OCI-LY7 (cell line): ENCODE results near the gene ALG6. TPM values are rescaled to one million over a fixed set of nuclear protein-coding genes. Genes with fewer than 3 reads are reported as not detected.

Experiments used
- BruUV-seq: library from RNA; stranded (reverse); fragments of 400-500 nt; replicated peaks from 2 replicates; lab custom pipeline; 2021; lab: Mats Ljungman, UMichigan
- CTCF ChIA-PET: fragments of 300-600 bp; sonication (Branson Sonifier 250); formaldehyde crosslinking; loops from one replicate; lab custom pipeline; 2022; ENCODE audit warnings: antibody characterized with exemption; ENCODE audit not compliant: unreplicated experiment; lab: Charles Lee
- POLR2A ChIA-PET: fragments of 300-600 bp; sonication (Branson Sonifier 250); formaldehyde crosslinking; loops from one replicate; lab custom pipeline; 2022; ENCODE audit warnings: antibody characterized with exemption; lab: Charles Lee
- DNase-seq: peaks from one replicate; pipeline ENCODE4 v3.0.0-alpha.2; 2015; ENCODE audit warnings: low spot score
- H2AFZ ChIP-seq: fragments of 200-600 bp; sonication (generic), shearing (Covaris generic); 2 replicates; pipeline ENCODE4 v1.6.1; 2014; ENCODE audit warnings: mild to moderate bottlenecking, antibody characterized with exemption, low read length, moderate library complexity
- H3K27ac ChIP-seq: fragments of 200-600 bp; sonication (generic); 2 replicates; pipeline ENCODE4 v1.5.1; 2014; ENCODE audit warnings: mixed run types, low read depth, mild to moderate bottlenecking, moderate library complexity, low read length, inconsistent platforms; ENCODE audit not compliant: poor library complexity, severe bottlenecking
- H3K36me3 ChIP-seq: fragments of 200-600 bp; sonication (generic); 2 replicates; pipeline ENCODE4 v1.6.1; 2014; ENCODE audit warnings: mild to moderate bottlenecking, antibody characterized with exemption, low read length, moderate library complexity, mixed read lengths; ENCODE audit not compliant: insufficient read depth
- H3K4me1 ChIP-seq: fragments of 200-600 bp; sonication (generic); 2 replicates; pipeline ENCODE4 v1.5.1; 2014; ENCODE audit warnings: mild to moderate bottlenecking, low read length; ENCODE audit not compliant: insufficient read depth, poor library complexity, severe bottlenecking
- H3K4me2 ChIP-seq: fragments of 200-600 bp; sonication (generic); 2 replicates; pipeline ENCODE4 v1.6.1; 2014; ENCODE audit warnings: mild to moderate bottlenecking, low read length
- H3K4me3 ChIP-seq: fragments of 200-600 bp; sonication (generic); 2 replicates; pipeline ENCODE4 v1.5.1; 2014; ENCODE audit warnings: mild to moderate bottlenecking, low read depth, low read length; ENCODE audit not compliant: poor library complexity, severe bottlenecking
- H3K79me2 ChIP-seq: fragments of 200-600 bp; sonication (generic); 2 replicates; pipeline ENCODE4 v1.6.1; 2016; ENCODE audit warnings: low read depth, mild to moderate bottlenecking, low read length, moderate library complexity, mixed read lengths; ENCODE audit not compliant: insufficient read depth
- H3K9me2 ChIP-seq: fragments of 200-600 bp; sonication (generic); 2 replicates; pipeline ENCODE4 v1.6.1; 2016; ENCODE audit warnings: mild to moderate bottlenecking, low read length, mixed read lengths; ENCODE audit not compliant: insufficient read depth
- H3K9me3 ChIP-seq: fragments of 200-600 bp; sonication (generic); 2 replicates; pipeline ENCODE4 v1.6.1; 2014; ENCODE audit warnings: mild to moderate bottlenecking, mixed run types, low read length, mixed read lengths
- H4K20me1 ChIP-seq: fragments of 200-600 bp; sonication (generic); 2 replicates; pipeline ENCODE4 v1.6.1; 2014; ENCODE audit warnings: mild to moderate bottlenecking, antibody characterized with exemption, low read length, moderate library complexity, mixed read lengths; ENCODE audit not compliant: insufficient read depth
- EZH2phosphoT487 ChIP-seq: fragments of 200-600 bp; sonication (generic); IDR thresholded peaks from 2 replicates; pipeline ENCODE4 v1.6.1; 2018; ENCODE audit warnings: low read depth, borderline replicate concordance, mild to moderate bottlenecking, mixed run types, antibody characterized with exemption, low read length, moderate library complexity, mixed read lengths
- intact Hi-C: fragments of 100-400 bp; cut with micrococcal nuclease; formaldehyde crosslinking; loops from one replicate; pipeline ENCODE4 v1.10.0; 2022; ENCODE audit not compliant: unreplicated experiment
- total RNA-seq, 2 experiments: library from RNA; depleted of rRNA in 1 of 2; stranded (reverse); fragments of >200 nt in 1 of 2; shearing (Covaris generic) in 1 of 2; gene quantifications; 2 replicates each; pipeline ENCODE4 v1.2.3, GENCODE V29; 2014 to 2022
- TF ChIP-seq, protein P1 (sequence below): fragments of 200-600 bp; sonication (generic); conservative IDR thresholded peaks from 2 replicates; pipeline ENCODE4 v1.5.1; 2014; ENCODE audit warnings: mild to moderate bottlenecking, antibody characterized with exemption, low read length, moderate library complexity, mixed read lengths

ALG6 gene
- total RNA-seq, 2 experiments from 2014 or later: 29.3 to 34.1 TPM

DNA sequence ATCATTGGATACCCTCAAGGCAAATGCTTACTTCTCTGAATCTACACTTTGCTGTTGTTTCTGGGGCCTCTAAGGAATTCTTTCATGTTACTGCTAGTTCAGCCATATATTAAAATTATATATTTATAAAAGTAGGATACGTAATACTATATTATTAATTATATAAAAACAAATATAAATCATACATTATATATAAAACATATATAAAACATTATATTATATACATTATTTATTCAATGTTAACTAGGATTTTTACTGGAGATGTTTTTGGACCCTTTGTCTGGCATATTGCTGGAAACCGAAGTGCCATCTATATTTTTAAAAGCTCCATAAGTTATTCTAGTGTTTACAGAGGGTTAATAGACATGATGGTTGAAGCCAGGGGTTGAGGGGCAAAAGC, 12.2 kb downstream of the ALG6 start:
- Histone ChIP-seq H3K4me3 (no peak overlapping the region), H2AFZ (no peak overlapping the region), H3K9me2 (no peaks in the 10 kb centered on the region), H3K9me3 (no peaks in the 10 kb centered on the region), H3K79me2 (no peaks in the 10 kb centered on the region), H3K4me2 (no peak overlapping the region), H3K4me1 (no peaks in the 10 kb centered on the region), H3K36me3 (peaks cover 42% of the 10 kb centered on the region), H4K20me1 (no peaks in the 10 kb centered on the region), H3K27ac (no peak overlapping the region)
- ChIA-PET POLR2A (interaction anchor here (1.3 kb wide), 1 partner anchor 18 kb away, joined by 3 read pairs; no protein-coding TSS in a partner anchor), CTCF (no interaction called here)
- intact Hi-C loops: no loop called here
- no peak for DNase-seq
- TF ChIP-seq, protein P1, sequence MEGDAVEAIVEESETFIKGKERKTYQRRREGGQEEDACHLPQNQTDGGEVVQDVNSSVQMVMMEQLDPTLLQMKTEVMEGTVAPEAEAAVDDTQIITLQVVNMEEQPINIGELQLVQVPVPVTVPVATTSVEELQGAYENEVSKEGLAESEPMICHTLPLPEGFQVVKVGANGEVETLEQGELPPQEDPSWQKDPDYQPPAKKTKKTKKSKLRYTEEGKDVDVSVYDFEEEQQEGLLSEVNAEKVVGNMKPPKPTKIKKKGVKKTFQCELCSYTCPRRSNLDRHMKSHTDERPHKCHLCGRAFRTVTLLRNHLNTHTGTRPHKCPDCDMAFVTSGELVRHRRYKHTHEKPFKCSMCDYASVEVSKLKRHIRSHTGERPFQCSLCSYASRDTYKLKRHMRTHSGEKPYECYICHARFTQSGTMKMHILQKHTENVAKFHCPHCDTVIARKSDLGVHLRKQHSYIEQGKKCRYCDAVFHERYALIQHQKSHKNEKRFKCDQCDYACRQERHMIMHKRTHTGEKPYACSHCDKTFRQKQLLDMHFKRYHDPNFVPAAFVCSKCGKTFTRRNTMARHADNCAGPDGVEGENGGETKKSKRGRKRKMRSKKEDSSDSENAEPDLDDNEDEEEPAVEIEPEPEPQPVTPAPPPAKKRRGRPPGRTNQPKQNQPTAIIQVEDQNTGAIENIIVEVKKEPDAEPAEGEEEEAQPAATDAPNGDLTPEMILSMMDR: no peak
- no peak for TF ChIP-seq EZH2phosphoT487
- no TSS peak for BruUV-seq

DNA sequence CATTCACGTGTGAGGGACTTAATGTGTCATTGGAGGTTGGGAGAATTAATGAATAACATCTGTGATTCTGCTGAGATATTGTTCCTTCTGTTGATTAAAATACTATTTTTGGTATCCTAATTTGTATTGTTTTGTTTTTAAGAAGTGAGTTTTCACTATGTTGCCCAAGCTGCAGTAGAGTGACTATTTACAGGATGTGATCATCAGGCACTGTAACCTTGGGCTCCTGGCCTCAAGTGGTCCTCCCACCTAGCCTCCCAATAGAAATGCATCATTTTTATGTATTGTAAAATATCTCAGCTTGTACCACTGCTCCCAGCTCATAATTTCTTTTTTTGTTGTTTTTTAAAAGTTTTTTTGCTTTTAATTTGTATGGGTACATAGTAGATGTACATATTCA, 14.3 kb downstream of the ALG6 start:
- CTCF ChIA-PET: no interaction called here
- no peak overlapping the region for H3K4me3 ChIP-seq

DNA sequence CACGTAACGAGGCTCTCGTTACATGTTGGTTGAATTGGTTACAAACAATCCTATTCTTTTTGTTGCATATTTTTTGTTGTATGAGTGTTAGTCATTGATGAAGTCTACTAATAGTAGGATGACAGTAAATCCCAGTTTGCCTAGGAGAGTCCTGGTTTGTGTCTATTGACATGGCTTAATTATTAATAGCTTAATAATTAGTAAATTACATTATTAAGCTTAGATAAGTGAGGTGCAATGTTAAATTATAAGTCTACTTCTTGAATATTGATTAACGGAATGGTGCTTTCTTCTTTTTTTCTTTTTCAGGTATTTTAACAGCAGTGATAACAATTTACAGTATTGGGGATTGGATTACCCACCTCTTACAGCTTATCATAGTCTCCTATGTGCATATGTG, 34.5 kb downstream of the ALG6 start:
- Histone ChIP-seq H2AFZ (no peak overlapping the region), H4K20me1 (no peaks in the 10 kb centered on the region), H3K4me2 (no peak overlapping the region), H3K9me2 (no peaks in the 10 kb centered on the region), H3K4me3 (no peak overlapping the region), H3K27ac (no peak overlapping the region), H3K36me3 (peaks cover 52% of the 10 kb centered on the region), H3K9me3 (no peaks in the 10 kb centered on the region), H3K79me2 (no peaks in the 10 kb centered on the region), H3K4me1 (no peaks in the 10 kb centered on the region)
- ChIA-PET CTCF (no interaction called here), POLR2A (interaction anchor here (0.6 to 4.6 kb wide), 6 partner anchors 9 to 1634 kb away, joined by 3 to 21 read pairs (median 5); no protein-coding TSS in a partner anchor)
- intact Hi-C loops: no loop called here
- BruUV-seq: no TSS peak
- DNase-seq: no peak
- no peak for TF ChIP-seq EZH2phosphoT487
- TF ChIP-seq, protein P1: no peak

More for the DNA sequence above, 14.3 kb downstream of the ALG6 start:
- peaks cover 26% of the 10 kb centered on the region for H3K36me3 ChIP-seq
- POLR2A ChIA-PET: interaction anchor here (0.6 to 1.5 kb wide), 3 partner anchors 14 to 25 kb away, joined by 3 to 5 read pairs (median 4); partner anchors contain the start of gene ALG6
- no peak overlapping the region for H3K27ac ChIP-seq
- intact Hi-C loops: no loop called here
- no peaks in the 10 kb centered on the region for H4K20me1 ChIP-seq
- H3K4me2 ChIP-seq: no peak overlapping the region
- TF ChIP-seq, protein P1: no peak
- TF ChIP-seq EZH2phosphoT487: no peak
- no peaks in the 10 kb centered on the region for H3K9me2 ChIP-seq
- BruUV-seq: no TSS peak
- H3K9me3 ChIP-seq: no peaks in the 10 kb centered on the region
- H3K79me2 ChIP-seq: peaks cover 5% of the 10 kb centered on the region; the same call in 1 of the 2 replicates
- no peaks in the 10 kb centered on the region for H3K4me1 ChIP-seq
- H2AFZ ChIP-seq: no peak overlapping the region
- DNase-seq: no peak
